HepG2 (cell line): Measurements from ENCODE around the gene RBM45. TPM values are rescaled to one million over a fixed set of nuclear protein-coding genes. Genes with fewer than 3 reads are reported as not detected.

ENCODE experiments used
- ATAC-seq: fragments of 200-7000 bp; cut with Tn5 transposase; 3 replicates; pipeline ENCODE4 v1.9.1; 2020; ENCODE audit warnings: mild to moderate bottlenecking, moderate library complexity
- BruUV-seq: library from RNA; stranded (reverse); fragments of 400-500 nt; replicated peaks from 2 replicates; lab custom pipeline; 2021; lab: Mats Ljungman, UMichigan
- CTCF ChIA-PET: fragments of 300-600 bp; formaldehyde crosslinking; extraction: SDS; loops from one replicate; lab custom pipeline; 2021; ENCODE audit warnings: low total read pairs, inconsistent platforms, low intra/inter-chr PET ratio; lab: Yijun Ruan, JAX
- POLR2A ChIA-PET: fragments of 350-600 bp; sonication (Branson Sonifier 250); formaldehyde crosslinking; loops from one replicate; lab custom pipeline; 2020; ENCODE audit warnings: antibody characterized with exemption, inconsistent platforms; lab: Yijun Ruan, JAX
- DNase-seq: peaks from one replicate; pipeline ENCODE4 v3.0.0-alpha.2; 2015; ENCODE audit warnings: low spot score
- FAIRE-seq: peaks from 3 replicates; lab custom pipeline; 2011; peaks lifted over from hg19 to GRCh38; lab: Jason Lieb, UNC
- H2AFZ ChIP-seq: one replicate; pipeline ENCODE4 v1.6.1; 2011; ENCODE audit warnings: low read length, inconsistent platforms
- H3K27ac ChIP-seq: fragments of 300-600 bp; 3 replicates; pipeline ENCODE4 v1.8.0; 2011; ENCODE audit warnings: mixed run types, mild to moderate bottlenecking, mixed read lengths, low read length, inconsistent platforms; ENCODE audit not compliant: insufficient read depth; ENCODE audit errors: extremely low read length
- H3K27me3 ChIP-seq, 2 experiments: fragments of 200-600 bp in 1 of 2; 2 replicates in 1 of 2; 3 replicates in 1 of 2; pipeline versions ENCODE4 v1.6.0 to v1.8.0; 2011; ENCODE audit warnings: low read length in 2 of 2, mild to moderate bottlenecking in 2 of 2, moderate library complexity in 2 of 2, inconsistent platforms in 1 of 2; ENCODE audit not compliant: insufficient read depth in 2 of 2, control insufficient read depth in 1 of 2
- H3K36me3 ChIP-seq, 2 experiments: fragments of 200-600 bp in 1 of 2; replicated peaks in 1 of 2; 2 replicates in 1 of 2; 3 replicates in 1 of 2; pipeline versions ENCODE4 v1.5.1 to v1.8.0; 2011; ENCODE audit warnings: low read length in 2 of 2, inconsistent platforms in 1 of 2; ENCODE audit not compliant: insufficient read depth in 2 of 2, control insufficient read depth in 1 of 2
- H3K4me1 ChIP-seq: 2 replicates; pipeline ENCODE4 v1.5.1; 2012; ENCODE audit warnings: low read length, inconsistent platforms; ENCODE audit not compliant: insufficient read depth
- H3K4me2 ChIP-seq: 2 replicates; pipeline ENCODE4 v1.6.0; 2011; ENCODE audit warnings: low read depth, low read length, inconsistent platforms
- H3K4me3 ChIP-seq, 3 experiments: fragments of 200-600 bp in 1 of 3; sonication (generic), shearing (Covaris generic) in 1 of 3; replicated peaks in 1 of 3; 2 replicates each; pipeline ENCODE4 v1.5.1; 2011 to 2016; ENCODE audit warnings: low read length in 3 of 3, inconsistent platforms in 2 of 3, low read depth in 2 of 3, mild to moderate bottlenecking in 2 of 3, control low read depth in 1 of 3, mixed read lengths in 1 of 3; ENCODE audit not compliant: insufficient read depth in 1 of 3
- H3K79me2 ChIP-seq: one replicate; pipeline ENCODE4 v1.6.1; 2011; ENCODE audit warnings: low read length, inconsistent platforms; ENCODE audit not compliant: insufficient read depth
- H3K9ac ChIP-seq: 2 replicates; pipeline ENCODE4 v1.6.0; 2011; ENCODE audit warnings: mild to moderate bottlenecking, low read depth, low read length, inconsistent platforms; ENCODE audit not compliant: insufficient read depth
- H3K9me3 ChIP-seq: 2 replicates; pipeline ENCODE4 v1.5.1; 2012; ENCODE audit warnings: mild to moderate bottlenecking, low read length
- H4K20me1 ChIP-seq: 2 replicates; pipeline ENCODE4 v1.6.0; 2011; ENCODE audit warnings: inconsistent platforms, mild to moderate bottlenecking, low read length, moderate library complexity; ENCODE audit not compliant: insufficient read depth
- GFI1 ChIP-seq: sonication (generic); formaldehyde crosslinking; IDR thresholded peaks from 2 replicates; pipeline ENCODE4 v1.5.0; 2020; ENCODE audit warnings: missing genetic modification reagents, mild to moderate bottlenecking, borderline replicate concordance
- SAFB2 ChIP-seq: sonication (generic); formaldehyde crosslinking; IDR thresholded peaks from 2 replicates; pipeline ENCODE4 v1.5.1; 2020; ENCODE audit warnings: missing genetic modification reagents, low read depth, mild to moderate bottlenecking, borderline replicate concordance
- ZNF263 ChIP-seq: sonication (generic); formaldehyde crosslinking; IDR thresholded peaks from 2 replicates; pipeline ENCODE4 v1.4.0; 2020; ENCODE audit warnings: missing genetic modification reagents
- ZNF326 ChIP-seq: sonication (generic); formaldehyde crosslinking; IDR thresholded peaks from 2 replicates; pipeline ENCODE4 v1.4.0; 2020; ENCODE audit warnings: missing genetic modification reagents, borderline replicate concordance
- ZNF879 ChIP-seq: sonication (generic); formaldehyde crosslinking; IDR thresholded peaks from 2 replicates; pipeline ENCODE4 v1.8.1; 2023; ENCODE audit warnings: missing genetic modification reagents
- WGBS: methylation state at CpG from one replicate; pipeline ENCODE4 v1.1.6; 2017; ENCODE audit warnings: low lambda C conversion rate; 5-methylcytosine and 5-hydroxymethylcytosine counted together
- in situ Hi-C: cut with HindIII; loops from 2 replicates; pipeline ENCODE4 v1.10.0; 2017; ENCODE audit warnings: low pct_unique_long_range_greater_than_20kb; ENCODE audit not compliant: extremely low pct_ligation_motif_present
- intact Hi-C: fragments of 100-400 bp; cut with micrococcal nuclease; formaldehyde crosslinking; loops from one replicate; pipeline ENCODE4 v1.10.0; 2022; ENCODE audit not compliant: unreplicated experiment
- polyA plus RNA-seq, 8 experiments: library from polyadenylated mRNA; depleted of rRNA in 3 of 8; stranded (reverse) in 7 of 8; unstranded in 1 of 8; fragments of >200 nt; fragmentation: Illumina TruSeq in 4 of 8; extraction: Trizol in 4 of 8; gene quantifications; 2 replicates each; pipeline versions ENCODE4 v1.2.1 to v1.2.3, GENCODE V29; 2011 to 2016; ENCODE audit warnings: low read depth in 4 of 8, missing spikeins in 1 of 8, mixed read lengths in 1 of 8; ENCODE audit not compliant: insufficient read depth in 1 of 8
- total RNA-seq, 5 experiments: library from RNA; depleted of rRNA; stranded (reverse); fragments of >200 nt; fragmentation: Illumina TruSeq; extraction: Trizol; gene quantifications; 2 replicates each; pipeline ENCODE4 v1.2.3, GENCODE V29; 2016; ENCODE audit warnings: low read depth in 1 of 5
- TF ChIP-seq, protein P1 (sequence below): sonication (generic); formaldehyde crosslinking; IDR thresholded peaks from 2 replicates; pipeline ENCODE4 v1.5.1; 2020; ENCODE audit warnings: missing genetic modification reagents, mild to moderate bottlenecking, borderline replicate concordance
- TF ChIP-seq, protein P2 (sequence below): sonication (generic); formaldehyde crosslinking; IDR thresholded peaks from 2 replicates; pipeline ENCODE4 v1.4.0; 2020; ENCODE audit warnings: missing genetic modification reagents, borderline replicate concordance
- TF ChIP-seq, protein P3 (sequence below): sonication (generic); formaldehyde crosslinking; conservative IDR thresholded peaks from 2 replicates; pipeline ENCODE4 v1.4.0; 2020; ENCODE audit warnings: mild to moderate bottlenecking, missing genetic modification reagents, moderate library complexity

RBM45 gene
- total and polyA plus RNA-seq, 2 of the 13 experiments (the other 11 are each of a cell fraction or from before 2014, with no cell fraction given), result 5.7 to 25.2 TPM

DNA sequence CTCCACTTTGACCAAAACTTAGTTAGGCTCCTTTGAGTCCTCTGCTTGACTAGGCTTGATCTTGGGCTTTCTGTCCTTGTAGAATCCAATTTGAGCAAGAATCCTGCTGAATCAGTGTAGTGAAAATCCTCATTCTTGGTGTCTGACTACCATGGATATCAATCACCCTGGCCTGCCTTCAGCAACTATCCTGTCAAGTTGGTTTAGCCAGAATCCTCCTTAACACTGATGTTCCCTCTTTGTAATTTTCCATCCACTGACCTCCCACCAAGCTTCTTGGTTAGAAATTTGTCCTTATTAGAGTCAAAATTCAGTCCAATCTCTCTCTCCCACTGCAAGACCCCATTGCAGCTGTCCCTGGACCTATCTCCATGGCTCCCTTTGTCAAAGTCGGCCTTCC lies 494 bp upstream of the RBM45 start:
- Histone ChIP-seq H3K4me1 (peaks cover 15% of the 10 kb centered on the region), H3K9me3 (no peaks in the 10 kb centered on the region), H3K27me3 (no peaks in the 10 kb centered on the region), H3K4me2 (peak overlapping the region; percentile 79), H3K79me2 (no peaks in the 10 kb centered on the region), H3K4me3 (no peak overlapping the region), H4K20me1 (no peaks in the 10 kb centered on the region), H3K9ac (no peak overlapping the region), H3K36me3 (no peaks in the 10 kb centered on the region), H2AFZ (peak overlapping the region; percentile 59), H3K27ac (no peak overlapping the region)
- DNase-seq (no peak), FAIRE-seq (no peak), ATAC-seq (no peak)
- TF ChIP-seq ZNF263, result no peak
- TF ChIP-seq, protein P1, sequence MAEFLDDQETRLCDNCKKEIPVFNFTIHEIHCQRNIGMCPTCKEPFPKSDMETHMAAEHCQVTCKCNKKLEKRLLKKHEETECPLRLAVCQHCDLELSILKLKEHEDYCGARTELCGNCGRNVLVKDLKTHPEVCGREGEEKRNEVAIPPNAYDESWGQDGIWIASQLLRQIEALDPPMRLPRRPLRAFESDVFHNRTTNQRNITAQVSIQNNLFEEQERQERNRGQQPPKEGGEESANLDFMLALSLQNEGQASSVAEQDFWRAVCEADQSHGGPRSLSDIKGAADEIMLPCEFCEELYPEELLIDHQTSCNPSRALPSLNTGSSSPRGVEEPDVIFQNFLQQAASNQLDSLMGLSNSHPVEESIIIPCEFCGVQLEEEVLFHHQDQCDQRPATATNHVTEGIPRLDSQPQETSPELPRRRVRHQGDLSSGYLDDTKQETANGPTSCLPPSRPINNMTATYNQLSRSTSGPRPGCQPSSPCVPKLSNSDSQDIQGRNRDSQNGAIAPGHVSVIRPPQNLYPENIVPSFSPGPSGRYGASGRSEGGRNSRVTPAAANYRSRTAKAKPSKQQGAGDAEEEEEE, result no peak
- TF ChIP-seq, protein P2, sequence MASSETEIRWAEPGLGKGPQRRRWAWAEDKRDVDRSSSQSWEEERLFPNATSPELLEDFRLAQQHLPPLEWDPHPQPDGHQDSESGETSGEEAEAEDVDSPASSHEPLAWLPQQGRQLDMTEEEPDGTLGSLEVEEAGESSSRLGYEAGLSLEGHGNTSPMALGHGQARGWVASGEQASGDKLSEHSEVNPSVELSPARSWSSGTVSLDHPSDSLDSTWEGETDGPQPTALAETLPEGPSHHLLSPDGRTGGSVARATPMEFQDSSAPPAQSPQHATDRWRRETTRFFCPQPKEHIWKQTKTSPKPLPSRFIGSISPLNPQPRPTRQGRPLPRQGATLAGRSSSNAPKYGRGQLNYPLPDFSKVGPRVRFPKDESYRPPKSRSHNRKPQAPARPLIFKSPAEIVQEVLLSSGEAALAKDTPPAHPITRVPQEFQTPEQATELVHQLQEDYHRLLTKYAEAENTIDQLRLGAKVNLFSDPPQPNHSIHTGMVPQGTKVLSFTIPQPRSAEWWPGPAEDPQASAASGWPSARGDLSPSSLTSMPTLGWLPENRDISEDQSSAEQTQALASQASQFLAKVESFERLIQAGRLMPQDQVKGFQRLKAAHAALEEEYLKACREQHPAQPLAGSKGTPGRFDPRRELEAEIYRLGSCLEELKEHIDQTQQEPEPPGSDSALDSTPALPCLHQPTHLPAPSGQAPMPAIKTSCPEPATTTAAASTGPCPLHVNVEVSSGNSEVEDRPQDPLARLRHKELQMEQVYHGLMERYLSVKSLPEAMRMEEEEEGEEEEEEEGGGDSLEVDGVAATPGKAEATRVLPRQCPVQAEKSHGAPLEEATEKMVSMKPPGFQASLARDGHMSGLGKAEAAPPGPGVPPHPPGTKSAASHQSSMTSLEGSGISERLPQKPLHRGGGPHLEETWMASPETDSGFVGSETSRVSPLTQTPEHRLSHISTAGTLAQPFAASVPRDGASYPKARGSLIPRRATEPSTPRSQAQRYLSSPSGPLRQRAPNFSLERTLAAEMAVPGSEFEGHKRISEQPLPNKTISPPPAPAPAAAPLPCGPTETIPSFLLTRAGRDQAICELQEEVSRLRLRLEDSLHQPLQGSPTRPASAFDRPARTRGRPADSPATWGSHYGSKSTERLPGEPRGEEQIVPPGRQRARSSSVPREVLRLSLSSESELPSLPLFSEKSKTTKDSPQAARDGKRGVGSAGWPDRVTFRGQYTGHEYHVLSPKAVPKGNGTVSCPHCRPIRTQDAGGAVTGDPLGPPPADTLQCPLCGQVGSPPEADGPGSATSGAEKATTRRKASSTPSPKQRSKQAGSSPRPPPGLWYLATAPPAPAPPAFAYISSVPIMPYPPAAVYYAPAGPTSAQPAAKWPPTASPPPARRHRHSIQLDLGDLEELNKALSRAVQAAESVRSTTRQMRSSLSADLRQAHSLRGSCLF, result peak; percentile 4; the same call in 1 of the 2 replicates
- no peak for TF ChIP-seq SAFB2
- no peak for TF ChIP-seq ZNF326
- TF ChIP-seq GFI1 (CRISPR knock-in tag), result peak; percentile 16; the same call in 1 of the 2 replicates
- peak; percentile 86; the same call in 1 of the 2 replicates for TF ChIP-seq ZNF879
- TF ChIP-seq, protein P3, sequence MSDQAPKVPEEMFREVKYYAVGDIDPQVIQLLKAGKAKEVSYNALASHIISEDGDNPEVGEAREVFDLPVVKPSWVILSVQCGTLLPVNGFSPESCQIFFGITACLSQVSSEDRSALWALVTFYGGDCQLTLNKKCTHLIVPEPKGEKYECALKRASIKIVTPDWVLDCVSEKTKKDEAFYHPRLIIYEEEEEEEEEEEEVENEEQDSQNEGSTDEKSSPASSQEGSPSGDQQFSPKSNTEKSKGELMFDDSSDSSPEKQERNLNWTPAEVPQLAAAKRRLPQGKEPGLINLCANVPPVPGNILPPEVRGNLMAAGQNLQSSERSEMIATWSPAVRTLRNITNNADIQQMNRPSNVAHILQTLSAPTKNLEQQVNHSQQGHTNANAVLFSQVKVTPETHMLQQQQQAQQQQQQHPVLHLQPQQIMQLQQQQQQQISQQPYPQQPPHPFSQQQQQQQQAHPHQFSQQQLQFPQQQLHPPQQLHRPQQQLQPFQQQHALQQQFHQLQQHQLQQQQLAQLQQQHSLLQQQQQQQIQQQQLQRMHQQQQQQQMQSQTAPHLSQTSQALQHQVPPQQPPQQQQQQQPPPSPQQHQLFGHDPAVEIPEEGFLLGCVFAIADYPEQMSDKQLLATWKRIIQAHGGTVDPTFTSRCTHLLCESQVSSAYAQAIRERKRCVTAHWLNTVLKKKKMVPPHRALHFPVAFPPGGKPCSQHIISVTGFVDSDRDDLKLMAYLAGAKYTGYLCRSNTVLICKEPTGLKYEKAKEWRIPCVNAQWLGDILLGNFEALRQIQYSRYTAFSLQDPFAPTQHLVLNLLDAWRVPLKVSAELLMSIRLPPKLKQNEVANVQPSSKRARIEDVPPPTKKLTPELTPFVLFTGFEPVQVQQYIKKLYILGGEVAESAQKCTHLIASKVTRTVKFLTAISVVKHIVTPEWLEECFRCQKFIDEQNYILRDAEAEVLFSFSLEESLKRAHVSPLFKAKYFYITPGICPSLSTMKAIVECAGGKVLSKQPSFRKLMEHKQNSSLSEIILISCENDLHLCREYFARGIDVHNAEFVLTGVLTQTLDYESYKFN, result no peak
- POLR2A ChIA-PET, result interaction anchor here (0.9 to 2.1 kb wide), 4 partner anchors 39 to 339 kb away, joined by 3 to 10 read pairs (median 5); partner anchors contain the start of genes PDE11A, PJVK and PRKRA
- CTCF ChIA-PET, result interaction anchor here (1.8 kb wide), 1 partner anchor 169 kb away, joined by 6 read pairs; no protein-coding TSS in a partner anchor
- intact Hi-C loops, result loop anchor here (1.0 to 5.0 kb wide), 6 partner anchors 39 to 303 kb away; partner anchors contain the start of genes OSBPL6 and PDE11A
- in situ Hi-C loops, result loop anchor here (10.0 kb wide), 1 partner anchor 303 kb away; no protein-coding TSS in a partner anchor
- no TSS peak for BruUV-seq
- WGBS, result 78% methylated on average over 1 of the region's 1 CpG
